ENCODE measurements around the gene SREK1IP1. TPM values are rescaled to one million over a fixed set of nuclear protein-coding genes. Genes with fewer than 3 reads are reported as not detected.

Gene SREK1IP1
- total and polyA plus RNA-seq, 9 of the 15 experiments (the other 6 are each of a cell fraction or from before 2014, with no cell fraction given): 6.9 to 45.2 (median 21.7) TPM

GRCh38 chr5:64693636-64694035 lies 74.9 kb downstream of the SREK1IP1 start:
- intact Hi-C loops (cut with micrococcal nuclease) (no loop called here), in situ Hi-C loops (cut with MboI) (no loop called here)
- FAIRE-seq (peak; percentile 19), ATAC-seq (no peak), DNase-seq (ENCODE audit: extremely low read depth in 1 of 4, low spot score in 3 of 4) (no peak)
- H3K9me1 ChIP-seq (ENCODE audit: control insufficient read depth, insufficient read depth, low read length): no peaks in the 10 kb centered on the region
- no peak overlapping the region for H3K27ac ChIP-seq (ENCODE audit: extremely low read depth, low read depth, low read length)
- 0% methylated on average over 2 of the region's 2 CpGs for WGBS (ENCODE audit: insufficient coverage, low coverage, missing lambda C conversion rate)
- TF ChIP-seq TAF1 (IDR thresholded peaks at IDR 0.05; ENCODE audit: control insufficient read depth, extremely low read depth, insufficient read depth, low read length, severe bottlenecking): no peak
- no peak for TF ChIP-seq JUNB (CRISPR knock-in tag; conservative IDR thresholded peaks at IDR 0.05)
- TF ChIP-seq PKNOX1 (IDR thresholded peaks at IDR 0.05): no peak
- TF ChIP-seq MNT (conservative IDR thresholded peaks at IDR 0.05): no peak
- TF ChIP-seq POLR2AphosphoS2 (IDR thresholded peaks at IDR 0.05; ENCODE audit: low read length): no peak
- no peak for TF ChIP-seq SMAD1 (IDR thresholded peaks at IDR 0.05; ENCODE audit: low read depth, low read length, partially characterized antibody)
- TF ChIP-seq, protein P1, sequence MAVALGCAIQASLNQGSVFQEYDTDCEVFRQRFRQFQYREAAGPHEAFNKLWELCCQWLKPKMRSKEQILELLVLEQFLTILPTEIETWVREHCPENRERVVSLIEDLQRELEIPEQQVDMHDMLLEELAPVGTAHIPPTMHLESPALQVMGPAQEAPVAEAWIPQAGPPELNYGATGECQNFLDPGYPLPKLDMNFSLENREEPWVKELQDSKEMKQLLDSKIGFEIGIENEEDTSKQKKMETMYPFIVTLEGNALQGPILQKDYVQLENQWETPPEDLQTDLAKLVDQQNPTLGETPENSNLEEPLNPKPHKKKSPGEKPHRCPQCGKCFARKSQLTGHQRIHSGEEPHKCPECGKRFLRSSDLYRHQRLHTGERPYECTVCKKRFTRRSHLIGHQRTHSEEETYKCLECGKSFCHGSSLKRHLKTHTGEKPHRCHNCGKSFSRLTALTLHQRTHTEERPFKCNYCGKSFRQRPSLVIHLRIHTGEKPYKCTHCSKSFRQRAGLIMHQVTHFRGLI (CRISPR knock-in tag; IDR thresholded peaks at IDR 0.05): no peak
- no peak for TF ChIP-seq E2F3 (CRISPR knock-in tag; IDR thresholded peaks at IDR 0.05)
- TF ChIP-seq MXD1 (CRISPR knock-in tag; IDR thresholded peaks at IDR 0.05; ENCODE audit: borderline replicate concordance, poor library complexity, severe bottlenecking): no peak
- TF ChIP-seq KDM5B (IDR thresholded peaks at IDR 0.05; ENCODE audit: insufficient replicate concordance, low read depth, low read length): no peak
- TF ChIP-seq ZFX (CRISPR knock-in tag; IDR thresholded peaks at IDR 0.05): no peak
- TF ChIP-seq MEF2D (tag; conservative IDR thresholded peaks at IDR 0.05; ENCODE audit: low read depth): no peak
- no peak for TF ChIP-seq NFE2L1 (tag; IDR thresholded peaks at IDR 0.05; ENCODE audit: borderline replicate concordance, low read depth)
- TF ChIP-seq SRF (CRISPR knock-in tag; IDR thresholded peaks at IDR 0.05): no peak
- TF ChIP-seq BCL6 (CRISPR knock-in tag; IDR thresholded peaks at IDR 0.05): no peak
- no peak for TF ChIP-seq KDM1A (IDR thresholded peaks at IDR 0.05)
- no peak for TF ChIP-seq SMC3 (conservative IDR thresholded peaks at IDR 0.05; ENCODE audit: insufficient read depth, low read depth, low read length)
- TF ChIP-seq PTBP1 (IDR thresholded peaks at IDR 0.05; ENCODE audit: low read depth, low read length): no peak
- no peak for TF ChIP-seq ZNF384 (IDR thresholded peaks at IDR 0.05; ENCODE audit: low read depth, low read length)
- peaks cover 17% of the 10 kb centered on the region in 2 experiments; a peak in 4 of 5 replicates for H3K27me3 ChIP-seq (ENCODE audit: control insufficient read depth in 2 of 2, insufficient read depth in 2 of 2, low read length in 2 of 2)
- H3K4me3 ChIP-seq: no peak overlapping the region
- H3K4me2 ChIP-seq (ENCODE audit: insufficient read depth, low read length): no peak overlapping the region
- ChIA-PET CTCF (ENCODE audit: low intra/inter-chr PET ratio) (no interaction called here), POLR2A (no interaction called here)
- H4K20me1 ChIP-seq (replicated peaks; ENCODE audit: control insufficient read depth, insufficient read depth, low read length): no peaks in the 10 kb centered on the region
- no TSS peak for BruUV-seq (replicated peaks)
- H3K4me1 ChIP-seq (replicated peaks in 1 of 2; ENCODE audit: control insufficient read depth in 2 of 2, insufficient read depth in 2 of 2, low read length in 2 of 2): peaks cover 0 to 10% of the 10 kb centered on the region in 2 experiments; a peak in 4 of 5 replicates
- H3K9me3 ChIP-seq (replicated peaks; ENCODE audit: control insufficient read depth, insufficient read depth, low read depth, low read length): 0 out of 2 replicates have a peak, but pooled peaks cover 3% of the 10 kb centered on the region
- H3K36me3 ChIP-seq (ENCODE audit: control insufficient read depth, insufficient read depth, low read length): no peaks in the 10 kb centered on the region
- no peak overlapping the region for H2AFZ ChIP-seq (ENCODE audit: low read depth, low read length)
- H3K79me2 ChIP-seq (ENCODE audit: control insufficient read depth, insufficient read depth, low read length): no peaks in the 10 kb centered on the region
- H3K9ac ChIP-seq (ENCODE audit: insufficient read depth in 1 of 2, low read depth in 2 of 2, low read length in 2 of 2): no peak overlapping the region
